OCI-LY1 (cell line): Measurements from ENCODE around the gene VWA3A.

Source experiments
- H2AFZ ChIP-seq: fragments of 200-600 bp; sonication (generic), shearing (Covaris generic); 2 replicates; pipeline ENCODE4 v1.6.0; 2014; ENCODE audit warnings: antibody characterized with exemption, mild to moderate bottlenecking, low read length
- H3F3A ChIP-seq: fragments of 200-600 bp; sonication (generic), shearing (Covaris generic); 2 replicates; pipeline ENCODE4 v1.6.0; 2014; ENCODE audit warnings: mild to moderate bottlenecking, antibody characterized with exemption, low read length, moderate library complexity; ENCODE audit not compliant: insufficient read depth
- H3K27ac ChIP-seq: fragments of 200-600 bp; sonication (generic); 2 replicates; pipeline ENCODE4 v1.5.1; 2014; ENCODE audit warnings: low read length, mixed run types, mild to moderate bottlenecking, low read depth; ENCODE audit not compliant: poor library complexity, severe bottlenecking
- H3K27me3 ChIP-seq: fragments of 200-600 bp; sonication (generic); 2 replicates; pipeline ENCODE4 v1.6.0; 2014; ENCODE audit warnings: antibody characterized with exemption, mild to moderate bottlenecking, low read length, moderate library complexity; ENCODE audit not compliant: insufficient read depth
- H3K36me3 ChIP-seq: fragments of 200-600 bp; sonication (generic); 2 replicates; pipeline ENCODE4 v1.6.1; 2014; ENCODE audit warnings: mild to moderate bottlenecking, antibody characterized with exemption, low read length, moderate library complexity, mixed read lengths; ENCODE audit not compliant: insufficient read depth
- H3K4me1 ChIP-seq: fragments of 200-600 bp; sonication (generic); 2 replicates; pipeline ENCODE4 v1.5.1; 2014; ENCODE audit warnings: mild to moderate bottlenecking, low read length, moderate library complexity; ENCODE audit not compliant: insufficient read depth, severe bottlenecking
- H3K4me2 ChIP-seq: fragments of 200-600 bp; sonication (generic), shearing (Covaris generic); 2 replicates; pipeline ENCODE4 v1.6.1; 2014; ENCODE audit warnings: low read length
- H3K4me3 ChIP-seq: fragments of 200-600 bp; sonication (generic); 2 replicates; pipeline ENCODE4 v1.5.1; 2014; ENCODE audit warnings: low read length, low read depth, mild to moderate bottlenecking, mixed read lengths; ENCODE audit not compliant: poor library complexity, severe bottlenecking
- H3K79me2 ChIP-seq: fragments of 200-600 bp; shearing (Covaris generic); 2 replicates; pipeline ENCODE4 v1.6.1; 2016; ENCODE audit warnings: mixed run types, low read length, mixed read lengths; ENCODE audit not compliant: insufficient read depth
- H3K9ac ChIP-seq: fragments of 200-600 bp; sonication (generic), shearing (Covaris generic); 2 replicates; pipeline ENCODE4 v1.6.1; 2014; ENCODE audit warnings: mild to moderate bottlenecking, low read length, mixed read lengths
- H3K9me2 ChIP-seq: fragments of 200-600 bp; sonication (generic), shearing (Covaris generic); 2 replicates; pipeline ENCODE4 v1.6.1; 2014; ENCODE audit warnings: low read depth, mild to moderate bottlenecking, low read length, mixed read lengths
- H3K9me3 ChIP-seq: fragments of 200-600 bp; shearing (Covaris generic); 2 replicates; pipeline ENCODE4 v1.6.1; 2014; ENCODE audit warnings: low read length, mixed read lengths
- H4K20me1 ChIP-seq: fragments of 200-600 bp; sonication (generic), shearing (Covaris generic); 2 replicates; pipeline ENCODE4 v1.6.0; 2016; ENCODE audit warnings: mild to moderate bottlenecking, low read length; ENCODE audit not compliant: insufficient read depth
- CTCF ChIP-seq: fragments of 200-600 bp; sonication (generic), shearing (Covaris generic); IDR thresholded peaks from 2 replicates; pipeline ENCODE4 v1.5.1; 2017; ENCODE audit warnings: mild to moderate bottlenecking, antibody characterized with exemption, low read length, moderate library complexity, mixed read lengths
- EZH2 ChIP-seq: fragments of 200-600 bp; sonication (generic), shearing (Covaris generic); IDR thresholded peaks from 2 replicates; pipeline ENCODE4 v1.8.0; 2017; ENCODE audit warnings: borderline replicate concordance, mixed run types, mild to moderate bottlenecking, antibody characterized with exemption, low read length, moderate library complexity, mixed read lengths

The VWA3A gene

GRCh38 chr16:22088642-22089041 lies 3.7 kb upstream of the VWA3A start:
- Histone ChIP-seq H4K20me1 (no peaks in the 10 kb centered on the region), H3F3A (no peaks in the 10 kb centered on the region), H3K4me3 (no peak overlapping the region), H3K4me2 (no peak overlapping the region), H3K4me1 (no peaks in the 10 kb centered on the region), H3K79me2 (no peaks in the 10 kb centered on the region), H3K9me3 (no peaks in the 10 kb centered on the region), H3K9ac (no peak overlapping the region), H3K27ac (no peak overlapping the region), H3K27me3 (no peaks in the 10 kb centered on the region), H2AFZ (no peak overlapping the region), H3K9me2 (no peaks in the 10 kb centered on the region), H3K36me3 (no peaks in the 10 kb centered on the region)
- no peak for TF ChIP-seq EZH2

GRCh38 chr16:22089910-22090309 lies 2.4 kb upstream of the VWA3A start:
- no peaks in the 10 kb centered on the region for H3K9me3 ChIP-seq
- no peaks in the 10 kb centered on the region for H3K27me3 ChIP-seq
- TF ChIP-seq EZH2 = no peak
- TF ChIP-seq CTCF = no peak
- H4K20me1 ChIP-seq = no peaks in the 10 kb centered on the region
- no peak overlapping the region for H3K27ac ChIP-seq
- H3K79me2 ChIP-seq = no peaks in the 10 kb centered on the region
- H3F3A ChIP-seq = no peaks in the 10 kb centered on the region
- H2AFZ ChIP-seq = no peak overlapping the region
- no peaks in the 10 kb centered on the region for H3K36me3 ChIP-seq
- H3K9ac ChIP-seq = no peak overlapping the region
- H3K9me2 ChIP-seq = no peaks in the 10 kb centered on the region
- no peak overlapping the region for H3K4me2 ChIP-seq
- H3K4me3 ChIP-seq = no peak overlapping the region
- no peaks in the 10 kb centered on the region for H3K4me1 ChIP-seq

GRCh38 chr16:22091721-22092120 lies 620 bp upstream of the VWA3A start:
- no peak overlapping the region for H3K27ac ChIP-seq
- no peaks in the 10 kb centered on the region for H3K9me3 ChIP-seq
- H3K4me2 ChIP-seq = no peak overlapping the region
- no peaks in the 10 kb centered on the region for H4K20me1 ChIP-seq
- H3K9ac ChIP-seq = no peak overlapping the region
- no peak overlapping the region for H2AFZ ChIP-seq
- H3K27me3 ChIP-seq = no peaks in the 10 kb centered on the region
- H3K36me3 ChIP-seq = no peaks in the 10 kb centered on the region
- H3K79me2 ChIP-seq = no peaks in the 10 kb centered on the region
- no peaks in the 10 kb centered on the region for H3F3A ChIP-seq
- H3K9me2 ChIP-seq = no peaks in the 10 kb centered on the region
- no peak overlapping the region for H3K4me3 ChIP-seq
- no peak for TF ChIP-seq EZH2
- no peak for TF ChIP-seq CTCF
- H3K4me1 ChIP-seq = no peaks in the 10 kb centered on the region

- Histone ChIP-seq H3K4me1 (peaks cover under 1% of the 10 kb centered on the region), H3K79me2 (no peaks in the 10 kb centered on the region), H2AFZ (no peak overlapping the region), H3K4me2 (no peak overlapping the region), H3K36me3 (no peaks in the 10 kb centered on the region), H3K27ac (no peak overlapping the region), H3K27me3 (no peaks in the 10 kb centered on the region), H3K9me3 (no peaks in the 10 kb centered on the region), H3K4me3 (no peak overlapping the region), H3K9ac (no peak overlapping the region), H3K9me2 (no peaks in the 10 kb centered on the region), H4K20me1 (no peaks in the 10 kb centered on the region), H3F3A (no peaks in the 10 kb centered on the region)
- TF ChIP-seq EZH2 = no peak
- no peak for TF ChIP-seq CTCF
Observed at GRCh38 chr16:22093331-22093730, 990 bp downstream of the VWA3A start.
